SK-N-SH (cell line): ENCODE results near the gene LHPP.

Experiments
- CHD2 ChIP-seq: fragments of 150-350 bp; IDR thresholded peaks from 2 replicates; pipeline ENCODE4 v1.6.1; 2018; ENCODE audit warnings: low read length; ENCODE audit not compliant: partially characterized antibody
- CTCF ChIP-seq: fragments of 200-600 bp; sonication (generic); IDR thresholded peaks from 2 replicates; pipeline ENCODE4 v1.6.1; 2017; ENCODE audit warnings: antibody characterized with exemption, mild to moderate bottlenecking, moderate library complexity
- ELF1 ChIP-seq: IDR thresholded peaks from 2 replicates; pipeline ENCODE4 v1.4.0; 2012
- EZH2phosphoT487 ChIP-seq: fragments of 200-600 bp; sonication (generic); IDR thresholded peaks from 2 replicates; pipeline ENCODE4 v1.6.1; 2017; ENCODE audit warnings: low read depth, mixed run types, mild to moderate bottlenecking, antibody characterized with exemption, moderate library complexity, borderline replicate concordance
- MAX ChIP-seq: IDR thresholded peaks from 2 replicates; pipeline ENCODE4 v1.4.0; 2012; ENCODE audit warnings: low read depth
- MEF2A ChIP-seq: IDR thresholded peaks from 2 replicates; pipeline ENCODE4 v1.4.0; 2012; ENCODE audit warnings: low read depth, borderline replicate concordance
- PBX3 ChIP-seq: IDR thresholded peaks from 2 replicates; pipeline ENCODE4; 2012
- TAF1 ChIP-seq: IDR thresholded peaks from 2 replicates; pipeline ENCODE4 v1.6.1; 2012; ENCODE audit warnings: low read depth, mild to moderate bottlenecking, low read length, moderate library complexity, borderline replicate concordance
- ZBTB33 ChIP-seq: IDR thresholded peaks from 2 replicates; pipeline ENCODE4 v1.4.0; 2012; ENCODE audit warnings: low read depth, borderline replicate concordance

GRCh38 chr10:124649214-124649613, 187.6 kb downstream of the LHPP start:
- TF ChIP-seq TAF1, result no peak
- no peak for TF ChIP-seq PBX3
- TF ChIP-seq CTCF, result no peak
- TF ChIP-seq EZH2phosphoT487, result no peak
- TF ChIP-seq ZBTB33, result no peak
- no peak for TF ChIP-seq ELF1
- no peak for TF ChIP-seq MAX
- no peak for TF ChIP-seq MEF2A
- no peak for TF ChIP-seq CHD2
